ENCODE measurements around the gene BRI3BP.

GRCh38 chr12:125070112-125070511 lies 76.7 kb downstream of the BRI3BP start:
- TF ChIP-seq, protein P1, sequence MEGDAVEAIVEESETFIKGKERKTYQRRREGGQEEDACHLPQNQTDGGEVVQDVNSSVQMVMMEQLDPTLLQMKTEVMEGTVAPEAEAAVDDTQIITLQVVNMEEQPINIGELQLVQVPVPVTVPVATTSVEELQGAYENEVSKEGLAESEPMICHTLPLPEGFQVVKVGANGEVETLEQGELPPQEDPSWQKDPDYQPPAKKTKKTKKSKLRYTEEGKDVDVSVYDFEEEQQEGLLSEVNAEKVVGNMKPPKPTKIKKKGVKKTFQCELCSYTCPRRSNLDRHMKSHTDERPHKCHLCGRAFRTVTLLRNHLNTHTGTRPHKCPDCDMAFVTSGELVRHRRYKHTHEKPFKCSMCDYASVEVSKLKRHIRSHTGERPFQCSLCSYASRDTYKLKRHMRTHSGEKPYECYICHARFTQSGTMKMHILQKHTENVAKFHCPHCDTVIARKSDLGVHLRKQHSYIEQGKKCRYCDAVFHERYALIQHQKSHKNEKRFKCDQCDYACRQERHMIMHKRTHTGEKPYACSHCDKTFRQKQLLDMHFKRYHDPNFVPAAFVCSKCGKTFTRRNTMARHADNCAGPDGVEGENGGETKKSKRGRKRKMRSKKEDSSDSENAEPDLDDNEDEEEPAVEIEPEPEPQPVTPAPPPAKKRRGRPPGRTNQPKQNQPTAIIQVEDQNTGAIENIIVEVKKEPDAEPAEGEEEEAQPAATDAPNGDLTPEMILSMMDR (conservative IDR thresholded peaks at IDR 0.05): no peak
- TF ChIP-seq EZH2 (IDR thresholded peaks at IDR 0.05; ENCODE audit: low read depth): no peak
